Fibroblast of mammary gland (primary cell): ENCODE data around the gene CRACDL.

Experiments used
- DNase-seq: peaks from one replicate; pipeline ENCODE4 v3.0.0-alpha.2; 2010; ENCODE audit warnings: low read depth
- H3K4me3 ChIP-seq: 2 replicates; pipeline ENCODE4 v1.5.1; 2011; ENCODE audit warnings: low read depth, mild to moderate bottlenecking, low read length, moderate library complexity; ENCODE audit not compliant: control insufficient read depth
- CTCF ChIP-seq: conservative IDR thresholded peaks from 2 replicates; pipeline ENCODE4 v1.5.1; 2011; ENCODE audit warnings: low read depth, low read length, inconsistent platforms; ENCODE audit not compliant: control insufficient read depth, insufficient read depth

CRACDL gene

GRCh38 chr2:98874186-98874689 is 61.8 kb downstream of the CRACDL start:
- TF ChIP-seq CTCF, result no peak
- no peak for DNase-seq

GRCh38 chr2:98872526-98872925 is 63.5 kb downstream of the CRACDL start:
- no peak for DNase-seq
- no peak for TF ChIP-seq CTCF
- H3K4me3 ChIP-seq, result no peak overlapping the region

More at GRCh38 chr2:98874186-98874689, 61.8 kb downstream of the CRACDL start:
- H3K4me3 ChIP-seq, result no peak overlapping the region

GRCh38 chr2:98871506-98871905 is 64.5 kb downstream of the CRACDL start:
- no peak for DNase-seq
- TF ChIP-seq CTCF, result no peak
- no peak overlapping the region for H3K4me3 ChIP-seq

GRCh38 chr2:98870516-98871158 is 65.4 kb downstream of the CRACDL start:
- no peak overlapping the region for H3K4me3 ChIP-seq
- TF ChIP-seq CTCF, result no peak
- DNase-seq, result no peak

GRCh38 chr2:98869870-98870269 is 66.2 kb downstream of the CRACDL start:
- DNase-seq, result no peak
- no peak overlapping the region for H3K4me3 ChIP-seq
- no peak for TF ChIP-seq CTCF

- TF ChIP-seq CTCF, result no peak
- H3K4me3 ChIP-seq, result no peak overlapping the region
- no peak for DNase-seq
These were observed 66.8 kb downstream of the CRACDL start for GRCh38 chr2:98869272-98869641.
